Measurements from ENCODE around the gene SLC47A1.
"Not testable (repeated sequence)": the region's sequence is repeated elsewhere in the genome, so short reads cannot be mapped to it uniquely, and the experiment has no call there.

The SLC47A1 gene

DNA sequence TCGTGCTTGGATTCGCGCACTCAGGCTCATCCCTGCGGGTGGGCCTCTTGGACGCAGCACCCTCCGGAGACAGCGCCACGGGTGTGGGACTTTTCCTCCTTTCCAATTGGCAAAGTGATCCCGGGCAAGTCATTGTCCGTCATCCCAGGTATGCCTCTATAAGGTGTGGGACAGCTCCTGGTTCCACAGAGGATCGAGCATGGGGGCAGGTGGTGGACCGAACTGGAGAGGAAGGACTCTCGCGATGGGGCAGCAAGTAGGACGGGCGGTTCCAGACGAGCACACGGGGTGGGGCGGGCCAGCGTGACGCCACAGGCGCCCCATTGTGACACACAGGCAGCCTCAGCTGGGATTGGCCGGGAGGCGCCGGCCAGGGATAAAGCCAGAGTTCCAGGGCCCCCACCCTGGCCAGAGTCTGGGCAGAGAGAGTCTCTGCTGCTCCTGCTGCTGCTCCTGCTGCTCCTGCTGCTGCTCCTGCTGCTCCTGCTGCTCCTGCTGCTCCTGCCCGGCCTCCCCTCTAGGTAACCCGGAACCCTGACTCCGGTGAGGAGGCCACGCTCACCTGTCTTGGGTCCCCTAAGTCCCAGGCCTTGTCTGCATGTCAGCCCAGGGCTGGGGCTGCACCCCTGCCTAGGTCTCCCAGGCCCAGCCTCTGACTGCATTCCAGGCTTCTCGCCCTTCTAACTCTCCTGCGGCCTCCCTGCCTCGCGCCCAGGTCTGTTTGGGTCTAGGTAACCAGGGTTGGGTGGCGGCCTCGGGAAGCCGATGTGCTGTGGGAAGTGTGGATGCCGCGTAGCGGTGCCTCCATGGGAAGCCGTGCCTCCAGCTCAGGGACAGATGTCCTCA lies 38.5 kb upstream of the SLC47A1 start:
- no peak for DNase-seq (ENCODE audit: low read depth)
- H3K4me3 ChIP-seq (ENCODE audit: low read depth, low read length) = no peak overlapping the region
- TF ChIP-seq, protein P1, sequence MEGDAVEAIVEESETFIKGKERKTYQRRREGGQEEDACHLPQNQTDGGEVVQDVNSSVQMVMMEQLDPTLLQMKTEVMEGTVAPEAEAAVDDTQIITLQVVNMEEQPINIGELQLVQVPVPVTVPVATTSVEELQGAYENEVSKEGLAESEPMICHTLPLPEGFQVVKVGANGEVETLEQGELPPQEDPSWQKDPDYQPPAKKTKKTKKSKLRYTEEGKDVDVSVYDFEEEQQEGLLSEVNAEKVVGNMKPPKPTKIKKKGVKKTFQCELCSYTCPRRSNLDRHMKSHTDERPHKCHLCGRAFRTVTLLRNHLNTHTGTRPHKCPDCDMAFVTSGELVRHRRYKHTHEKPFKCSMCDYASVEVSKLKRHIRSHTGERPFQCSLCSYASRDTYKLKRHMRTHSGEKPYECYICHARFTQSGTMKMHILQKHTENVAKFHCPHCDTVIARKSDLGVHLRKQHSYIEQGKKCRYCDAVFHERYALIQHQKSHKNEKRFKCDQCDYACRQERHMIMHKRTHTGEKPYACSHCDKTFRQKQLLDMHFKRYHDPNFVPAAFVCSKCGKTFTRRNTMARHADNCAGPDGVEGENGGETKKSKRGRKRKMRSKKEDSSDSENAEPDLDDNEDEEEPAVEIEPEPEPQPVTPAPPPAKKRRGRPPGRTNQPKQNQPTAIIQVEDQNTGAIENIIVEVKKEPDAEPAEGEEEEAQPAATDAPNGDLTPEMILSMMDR (conservative IDR thresholded peaks at IDR 0.05; ENCODE audit: low read depth, low read length) = no peak

DNA sequence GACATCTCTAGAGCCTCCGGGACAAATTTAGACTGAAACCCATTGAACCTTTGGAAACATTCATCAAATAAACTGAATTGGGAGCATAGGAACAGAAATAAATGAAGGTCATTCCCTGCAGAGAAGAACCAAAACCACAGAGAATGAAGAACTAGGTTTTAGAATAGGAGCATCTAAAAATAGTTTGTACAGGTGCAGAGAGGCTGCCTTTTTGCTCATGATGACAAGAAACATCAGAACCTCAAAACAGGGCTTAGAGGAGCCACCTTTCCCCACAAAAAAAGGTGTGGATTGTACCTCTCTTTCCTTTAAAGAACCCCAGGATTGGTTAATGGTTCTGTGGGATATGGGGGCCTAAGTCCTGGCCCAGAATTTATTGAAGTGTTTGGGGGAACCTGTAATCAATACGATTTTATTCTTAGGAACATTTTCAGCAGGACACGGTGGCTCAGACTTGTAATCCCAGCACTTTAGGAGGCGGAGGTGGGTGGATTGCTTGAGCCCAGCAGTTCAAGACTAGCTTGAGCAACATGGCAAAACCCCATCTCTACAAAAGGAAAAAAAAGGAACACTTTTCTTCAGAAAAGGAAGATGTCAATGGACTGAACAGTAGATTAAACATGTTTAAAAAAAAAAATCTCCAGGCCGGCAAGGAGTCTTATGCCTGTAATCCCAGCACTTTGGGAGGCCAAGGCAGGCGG lies 37.7 kb upstream of the SLC47A1 start:
- no peak for DNase-seq (ENCODE audit: low read depth)
- H3K4me3 ChIP-seq (ENCODE audit: low read depth, low read length) = no peak overlapping the region
- TF ChIP-seq, protein P1 (conservative IDR thresholded peaks at IDR 0.05; ENCODE audit: low read depth, low read length) = no peak

DNA sequence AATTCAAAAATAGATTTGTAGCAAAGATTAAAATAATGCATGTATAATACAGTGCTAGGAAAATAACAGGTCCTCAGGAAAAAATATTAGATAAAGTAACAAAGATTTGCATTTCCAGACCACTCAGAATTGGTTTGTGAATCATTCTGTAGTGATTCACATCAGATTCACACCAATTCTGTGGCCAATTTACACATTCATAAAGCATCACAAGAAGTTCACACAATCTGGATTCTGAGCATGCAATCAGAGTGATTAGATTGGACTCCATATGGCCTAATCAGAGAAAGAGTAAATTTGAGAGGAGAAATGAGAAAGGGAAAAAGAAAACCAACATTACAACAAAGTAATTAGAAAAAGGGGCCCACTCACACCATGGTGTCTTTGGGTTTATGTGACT lies 36.0 kb upstream of the SLC47A1 start:
- no peak for DNase-seq (ENCODE audit: low read depth)
- H3K4me3 ChIP-seq (ENCODE audit: low read depth, low read length) = no peak overlapping the region
- TF ChIP-seq, protein P1 (conservative IDR thresholded peaks at IDR 0.05; ENCODE audit: low read depth, low read length) = no peak

DNA sequence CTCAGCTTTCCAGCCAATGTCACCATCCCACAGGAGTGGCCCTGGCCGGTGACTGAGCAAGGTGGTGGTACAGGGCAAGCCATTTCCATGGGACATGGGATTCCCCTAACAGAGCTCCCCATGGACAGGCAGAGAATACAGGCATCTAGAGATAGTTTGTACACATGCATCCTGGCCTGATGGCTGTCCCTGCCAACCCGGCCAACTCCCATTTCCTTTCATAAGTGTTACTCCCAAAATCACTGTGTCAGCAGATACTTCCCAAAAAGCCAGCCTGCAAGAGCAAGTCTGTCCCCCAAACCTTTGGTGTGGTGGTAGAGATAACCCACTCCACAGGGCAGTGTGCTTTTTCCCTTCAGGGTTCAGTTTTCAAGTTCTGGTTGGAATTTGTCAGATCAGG lies 32.4 kb upstream of the SLC47A1 start:
- DNase-seq (ENCODE audit: low read depth) = no peak
- TF ChIP-seq, protein P1 (conservative IDR thresholded peaks at IDR 0.05; ENCODE audit: low read depth, low read length) = no peak
- no peak overlapping the region for H3K4me3 ChIP-seq (ENCODE audit: low read depth, low read length)

DNA sequence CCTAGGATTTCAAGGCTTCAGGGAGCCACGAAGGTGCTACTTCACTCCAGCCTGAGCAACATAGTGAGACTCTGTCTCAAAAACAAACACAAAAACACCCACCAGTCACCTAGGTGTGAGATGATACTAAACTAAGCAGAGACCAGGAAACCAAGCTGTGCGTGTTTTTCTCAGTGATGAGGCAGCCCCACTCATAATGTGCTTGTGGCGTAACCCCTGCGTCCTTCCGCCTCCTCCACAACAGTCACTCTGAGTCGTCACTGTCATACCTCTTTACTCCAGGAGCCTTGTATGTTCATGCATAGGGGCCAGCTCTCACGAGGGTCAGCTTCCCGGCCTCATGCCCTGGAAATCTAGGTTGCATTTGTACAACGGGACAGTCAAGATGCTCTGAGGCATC lies 31.1 kb upstream of the SLC47A1 start:
- DNase-seq (ENCODE audit: low read depth) = no peak
- no peak overlapping the region for H3K4me3 ChIP-seq (ENCODE audit: low read depth, low read length)
- TF ChIP-seq, protein P1 (conservative IDR thresholded peaks at IDR 0.05; ENCODE audit: low read depth, low read length) = no peak

DNA sequence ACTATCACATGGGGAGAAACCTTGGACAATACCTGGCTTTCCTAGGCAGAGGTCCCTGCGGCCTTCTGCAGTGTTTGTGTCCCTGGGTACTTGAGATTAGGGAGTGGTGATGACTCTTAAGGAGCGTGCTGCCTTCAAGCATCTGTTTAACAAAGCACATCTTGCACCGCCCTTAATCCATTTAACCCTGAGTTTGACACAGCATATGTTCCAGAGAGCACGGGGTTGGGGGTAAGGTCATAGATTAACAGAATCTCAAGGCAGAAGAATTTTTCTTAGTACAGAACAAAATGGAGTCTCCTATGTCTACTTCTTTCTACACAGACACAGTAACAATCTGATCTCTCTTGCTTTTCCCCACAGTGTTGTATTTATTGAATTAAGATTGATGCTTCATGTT lies 28.1 kb upstream of the SLC47A1 start:
- DNase-seq (ENCODE audit: low read depth); H3K4me3 ChIP-seq (ENCODE audit: low read depth, low read length): not testable (repeated sequence)

DNA sequence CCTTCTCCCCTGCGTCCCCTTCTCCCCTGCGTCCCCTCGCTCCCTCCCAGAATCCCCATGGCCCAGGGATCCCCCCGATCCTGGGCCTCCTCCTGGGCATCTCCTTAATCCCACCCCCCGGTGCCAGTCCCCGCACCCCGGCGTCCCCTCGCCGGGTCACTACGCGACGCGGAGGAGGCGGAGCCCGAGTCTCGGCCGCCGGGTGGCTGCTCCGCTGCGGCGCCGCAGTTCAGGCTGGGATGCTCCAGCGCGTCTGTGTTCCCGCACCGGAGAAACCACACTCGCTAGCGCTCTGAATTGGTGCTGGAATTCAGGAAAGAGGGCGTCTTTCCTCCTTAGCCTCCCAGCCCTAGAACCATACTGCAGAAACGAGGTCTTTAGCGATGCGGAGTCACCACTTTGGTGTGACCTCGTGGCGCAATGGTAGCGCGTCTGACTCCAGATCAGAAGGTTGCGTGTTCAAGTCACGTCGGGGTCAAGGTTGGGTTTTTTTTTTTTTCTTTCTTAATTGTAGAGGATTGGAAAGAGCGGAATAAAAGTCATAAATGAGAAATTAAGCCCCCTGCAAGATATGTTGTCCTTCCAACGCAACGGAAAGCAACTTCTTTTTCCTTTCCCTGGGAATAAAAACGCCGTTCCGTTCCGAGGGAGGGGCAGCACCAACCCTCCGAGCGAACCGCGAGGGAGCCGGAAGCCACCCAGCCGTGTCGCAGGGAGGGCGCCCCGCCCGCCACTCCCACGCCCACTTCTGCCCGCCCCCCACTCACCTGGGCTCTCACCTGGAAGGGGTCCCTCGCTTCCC lies 25.7 kb upstream of the SLC47A1 start:
- TF ChIP-seq, protein P1 (conservative IDR thresholded peaks at IDR 0.05; ENCODE audit: low read depth, low read length) = no peak
- peak; percentile 93 for DNase-seq (ENCODE audit: low read depth)
- H3K4me3 ChIP-seq (ENCODE audit: low read depth, low read length) = peak overlapping the region; percentile 73

Data from choroid plexus epithelial cell (primary cell).